Measurements from ENCODE around the gene ARHGAP18.

The ARHGAP18 gene

DNA sequence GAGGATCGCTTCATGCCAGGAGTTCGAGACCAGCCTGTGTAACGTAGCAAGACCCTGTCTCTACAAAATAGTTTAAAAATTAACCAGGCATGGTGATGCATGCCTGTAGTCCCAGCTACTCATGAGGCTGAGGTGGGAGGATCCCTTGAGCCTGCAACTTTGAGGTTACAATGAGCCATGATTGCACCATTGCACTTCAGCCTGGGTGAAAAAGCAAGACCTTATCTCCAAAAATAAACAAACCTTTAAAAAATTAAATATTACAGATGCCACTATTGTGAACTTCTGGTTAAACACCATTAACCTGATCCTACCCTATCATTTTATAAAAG lies 116.8 kb downstream of the ARHGAP18 start:
- H3K27me3 ChIP-seq: no peaks in the 10 kb centered on the region
- H3K4me1 ChIP-seq (ENCODE audit: control insufficient read depth in 1 of 2, insufficient read depth in 1 of 2, low read depth in 1 of 2, low read length in 1 of 2): no peaks in the 10 kb centered on the region
- no peak overlapping the region for H3K4me3 ChIP-seq (ENCODE audit: low read depth in 1 of 2, low read length in 1 of 2)
- H3K36me3 ChIP-seq: peaks cover 6% of the 10 kb centered on the region
- H3K27ac ChIP-seq: no peak overlapping the region
- H3K9me3 ChIP-seq: no peaks in the 10 kb centered on the region
- no peak for TF ChIP-seq CTCF (IDR thresholded peaks at IDR 0.05)

GRCh38 chr6:129592516-129593232 lies 117.3 kb downstream of the ARHGAP18 start:
- peaks cover 6% of the 10 kb centered on the region for H3K36me3 ChIP-seq
- no peaks in the 10 kb centered on the region for H3K27me3 ChIP-seq
- no peaks in the 10 kb centered on the region for H3K4me1 ChIP-seq (ENCODE audit: control insufficient read depth in 1 of 2, insufficient read depth in 1 of 2, low read depth in 1 of 2, low read length in 1 of 2)
- H3K9me3 ChIP-seq: no peaks in the 10 kb centered on the region
- no peak for TF ChIP-seq CTCF (IDR thresholded peaks at IDR 0.05)
- no peak overlapping the region for H3K4me3 ChIP-seq (ENCODE audit: low read depth in 1 of 2, low read length in 1 of 2)
- no peak overlapping the region for H3K27ac ChIP-seq

GRCh38 chr6:129590408-129591022 lies 119.5 kb downstream of the ARHGAP18 start:
- no peak overlapping the region for H3K4me3 ChIP-seq (ENCODE audit: low read depth in 1 of 2, low read length in 1 of 2)
- no peaks in the 10 kb centered on the region for H3K27me3 ChIP-seq
- H3K27ac ChIP-seq: no peak overlapping the region
- no peaks in the 10 kb centered on the region for H3K9me3 ChIP-seq
- H3K36me3 ChIP-seq: peaks cover 6% of the 10 kb centered on the region
- no peak for TF ChIP-seq CTCF (IDR thresholded peaks at IDR 0.05)
- no peaks in the 10 kb centered on the region for H3K4me1 ChIP-seq (ENCODE audit: control insufficient read depth in 1 of 2, insufficient read depth in 1 of 2, low read depth in 1 of 2, low read length in 1 of 2)

- TF ChIP-seq CTCF (IDR thresholded peaks at IDR 0.05): no peak
- Histone ChIP-seq H3K9me3 (no peaks in the 10 kb centered on the region), H3K27ac (no peak overlapping the region), H3K4me3 (ENCODE audit: low read depth in 1 of 2, low read length in 1 of 2) (no peak overlapping the region), H3K36me3 (peaks cover 5% of the 10 kb centered on the region), H3K27me3 (no peaks in the 10 kb centered on the region), H3K4me1 (ENCODE audit: control insufficient read depth in 1 of 2, insufficient read depth in 1 of 2, low read depth in 1 of 2, low read length in 1 of 2) (no peaks in the 10 kb centered on the region)
These were observed 123.2 kb downstream of the ARHGAP18 start for GRCh38 chr6:129586815-129587214.

DNA sequence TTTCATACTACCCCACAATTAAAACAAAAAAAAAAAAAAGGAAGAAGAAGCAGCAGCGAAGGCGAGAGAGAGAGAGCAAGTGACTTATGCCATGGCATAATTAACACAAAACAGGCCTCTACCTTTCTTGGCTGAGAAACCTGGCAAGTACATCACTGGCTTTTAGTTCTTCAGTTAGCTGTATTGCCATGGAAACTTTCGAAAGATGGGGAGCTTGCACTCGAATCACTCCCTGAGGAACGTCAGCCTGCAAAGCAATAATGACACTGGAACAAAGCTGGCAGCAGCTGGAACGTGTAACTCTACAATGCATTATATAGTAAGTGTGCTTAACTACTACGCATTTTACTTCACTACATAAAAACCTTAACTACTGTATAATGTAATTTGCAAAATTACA lies 126.1 kb downstream of the ARHGAP18 start:
- no peaks in the 10 kb centered on the region for H3K4me1 ChIP-seq (ENCODE audit: control insufficient read depth in 1 of 2, insufficient read depth in 1 of 2, low read depth in 1 of 2, low read length in 1 of 2)
- H3K27ac ChIP-seq: no peak overlapping the region

More for the DNA sequence above, 126.1 kb downstream of the ARHGAP18 start:
- Histone ChIP-seq H3K9me3 (no peaks in the 10 kb centered on the region), H3K4me3 (ENCODE audit: low read depth in 1 of 2, low read length in 1 of 2) (no peak overlapping the region), H3K27me3 (no peaks in the 10 kb centered on the region), H3K36me3 (peaks cover 5% of the 10 kb centered on the region)
- TF ChIP-seq CTCF (IDR thresholded peaks at IDR 0.05): no peak
